ENCODE measurements around the gene TMEM91.
"Not testable (repeated sequence)": the region's sequence is repeated elsewhere in the genome, so short reads cannot be mapped to it uniquely, and the experiment has no call there.

The TMEM91 gene

DNA sequence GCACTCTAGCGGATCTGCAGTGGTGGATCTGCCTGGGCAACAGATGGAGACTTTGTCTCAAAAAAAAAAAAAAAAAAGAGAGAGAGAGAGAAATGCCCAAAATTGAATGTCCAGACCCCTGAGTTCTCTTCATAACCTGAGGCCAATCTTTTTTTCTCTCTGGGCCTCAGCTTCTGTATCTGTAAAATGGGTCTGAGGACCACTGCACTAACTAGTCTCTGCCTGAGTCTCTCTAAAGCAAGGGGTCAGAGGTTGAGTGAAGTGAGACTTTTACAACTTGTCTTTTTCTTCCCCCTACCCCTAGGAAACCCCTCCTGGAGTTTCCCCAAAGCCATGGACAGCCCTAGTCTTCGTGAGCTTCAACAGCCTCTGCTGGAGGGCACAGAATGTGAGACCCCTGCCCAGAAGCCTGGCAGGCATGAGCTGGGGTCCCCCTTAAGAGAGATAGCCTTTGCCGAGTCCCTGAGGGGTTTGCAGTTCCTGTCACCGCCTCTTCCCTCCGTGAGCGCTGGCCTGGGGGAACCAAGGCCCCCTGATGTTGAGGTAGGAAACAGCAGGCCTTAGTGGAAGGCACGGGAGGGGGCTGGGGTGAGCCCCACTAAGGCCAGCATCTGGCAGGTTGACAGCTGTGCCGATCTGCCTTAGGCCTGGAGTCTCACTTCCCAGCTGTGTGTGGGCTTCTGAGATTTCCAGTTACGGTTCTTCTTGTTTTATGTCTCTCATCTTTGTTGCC is 1.8 kb downstream of the TMEM91 start:
- DNase-seq (ENCODE audit: low read depth), result no peak

DNA sequence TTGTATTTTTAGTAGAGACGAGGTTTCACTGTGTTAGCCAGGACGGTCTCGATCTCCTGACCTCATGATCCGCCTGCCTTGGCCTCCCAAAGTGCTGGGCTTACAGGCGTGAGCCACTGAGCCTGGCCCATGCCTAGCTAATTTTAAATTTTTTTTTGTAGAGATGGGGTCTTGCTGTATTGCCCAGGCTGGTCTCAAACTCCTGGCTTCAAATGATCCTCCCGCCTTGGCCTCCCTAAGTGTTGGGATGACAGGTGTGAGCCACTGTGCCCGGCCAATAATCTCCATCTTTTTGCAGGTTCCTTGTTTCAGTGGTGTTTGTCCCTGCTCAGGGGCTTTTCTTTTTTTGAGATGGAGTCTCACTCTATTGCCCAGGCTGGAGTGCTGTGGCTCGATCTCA is 5.2 kb downstream of the TMEM91 start:
- not testable (repeated sequence) for DNase-seq (ENCODE audit: low read depth)

DNA sequence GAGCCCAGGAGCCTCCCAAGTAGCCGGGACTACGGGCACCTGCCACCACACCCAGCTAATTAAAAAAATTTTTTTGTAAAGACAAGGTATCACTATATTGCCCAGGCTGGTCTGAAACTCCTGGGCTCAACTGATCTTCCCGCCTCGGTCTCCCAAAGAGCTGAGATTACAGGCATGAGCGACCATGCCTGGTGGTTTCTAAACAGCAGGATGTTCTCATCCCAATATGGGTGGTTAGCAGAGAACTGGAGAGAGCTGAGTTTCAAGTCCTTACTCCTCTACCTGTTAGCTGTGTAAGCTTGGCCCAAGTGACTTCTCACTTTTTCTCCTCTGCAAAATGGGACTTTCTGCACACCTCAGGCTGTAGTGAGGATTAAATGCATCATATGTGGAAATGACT is 8.0 kb downstream of the TMEM91 start:
- no peak for DNase-seq (ENCODE audit: low read depth)

DNA sequence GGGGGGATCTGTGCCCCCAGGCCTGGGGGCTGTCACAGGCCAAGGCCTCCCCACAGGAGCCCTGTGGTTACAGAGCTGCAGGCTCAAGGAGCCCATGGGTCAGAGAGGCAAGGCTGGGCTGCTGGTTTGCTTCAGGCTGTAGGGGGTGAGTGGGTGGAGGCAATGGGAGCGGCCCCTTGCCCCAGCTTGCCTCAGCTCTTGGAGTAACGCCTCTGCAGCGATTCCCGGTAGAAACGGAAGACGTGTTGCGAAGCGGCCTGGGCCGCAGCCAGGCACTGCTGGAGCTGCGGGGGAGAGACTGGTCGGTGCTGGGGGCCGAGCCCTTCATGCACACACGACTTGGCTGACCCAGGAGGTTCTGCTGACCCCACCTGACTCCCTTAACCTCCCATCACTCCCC is 10.1 kb downstream of the TMEM91 start:
- DNase-seq (ENCODE audit: low read depth), result no peak

DNA sequence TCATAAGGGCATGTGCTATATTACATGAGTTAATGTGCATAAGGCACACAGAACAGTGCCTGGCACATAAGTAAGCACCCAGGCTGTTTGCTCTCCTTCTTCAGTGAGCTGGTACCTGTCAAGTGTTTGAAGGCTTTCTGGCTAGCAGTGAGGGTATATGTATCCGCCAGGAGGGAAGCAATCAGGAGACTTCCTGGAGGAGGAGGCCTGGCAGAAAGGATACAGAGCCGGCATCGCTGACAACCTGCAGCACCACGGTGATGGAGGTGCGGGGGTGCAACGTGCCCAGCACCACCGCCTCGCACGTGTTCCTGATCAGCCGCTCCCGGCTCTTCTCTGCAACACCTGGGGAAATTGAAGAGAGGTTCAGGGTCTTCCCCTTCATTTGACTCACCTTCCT is 15.3 kb downstream of the TMEM91 start:
- DNase-seq (ENCODE audit: low read depth), result no peak

DNA sequence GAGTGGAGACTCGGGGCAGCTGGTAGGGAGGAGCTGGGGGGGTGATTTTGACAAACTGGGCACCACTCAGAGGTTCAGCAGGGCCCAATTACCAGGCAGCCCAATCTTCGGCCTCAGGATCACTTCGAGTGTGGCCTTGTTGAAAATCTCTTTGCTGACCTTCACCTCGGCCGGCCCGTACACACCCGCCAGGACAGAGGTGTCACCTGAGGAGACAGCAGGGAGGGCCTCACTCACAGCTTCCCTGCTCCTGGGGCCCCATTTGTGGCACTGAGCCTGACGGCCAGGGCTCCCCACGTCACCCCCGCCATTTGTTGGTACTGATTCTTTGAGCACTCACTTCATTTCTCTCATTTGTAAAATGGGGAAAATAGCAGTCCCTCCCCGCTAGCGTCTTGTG is 16.4 kb downstream of the TMEM91 start:
- no peak for DNase-seq (ENCODE audit: low read depth)

DNA sequence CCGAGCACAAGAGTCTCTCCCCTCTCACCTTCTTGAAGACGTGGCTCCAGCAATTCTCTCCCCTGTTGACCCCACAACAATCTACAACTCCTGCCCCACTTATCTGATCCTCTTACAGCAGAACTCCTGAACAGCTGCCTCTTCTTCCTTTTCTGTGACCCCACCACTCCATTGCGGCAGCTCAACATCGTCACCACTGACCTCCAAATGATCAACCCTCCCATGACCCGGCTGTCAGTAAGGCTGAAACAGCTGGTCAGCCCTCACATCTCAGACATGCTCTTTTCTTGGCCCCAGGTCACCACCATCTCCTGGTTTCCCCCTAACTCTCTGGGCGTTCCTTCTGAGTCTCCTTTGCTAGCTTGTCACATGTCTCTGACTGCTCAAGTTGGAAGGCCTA is 19.0 kb downstream of the TMEM91 start:
- DNase-seq (ENCODE audit: low read depth), result no peak

DNA sequence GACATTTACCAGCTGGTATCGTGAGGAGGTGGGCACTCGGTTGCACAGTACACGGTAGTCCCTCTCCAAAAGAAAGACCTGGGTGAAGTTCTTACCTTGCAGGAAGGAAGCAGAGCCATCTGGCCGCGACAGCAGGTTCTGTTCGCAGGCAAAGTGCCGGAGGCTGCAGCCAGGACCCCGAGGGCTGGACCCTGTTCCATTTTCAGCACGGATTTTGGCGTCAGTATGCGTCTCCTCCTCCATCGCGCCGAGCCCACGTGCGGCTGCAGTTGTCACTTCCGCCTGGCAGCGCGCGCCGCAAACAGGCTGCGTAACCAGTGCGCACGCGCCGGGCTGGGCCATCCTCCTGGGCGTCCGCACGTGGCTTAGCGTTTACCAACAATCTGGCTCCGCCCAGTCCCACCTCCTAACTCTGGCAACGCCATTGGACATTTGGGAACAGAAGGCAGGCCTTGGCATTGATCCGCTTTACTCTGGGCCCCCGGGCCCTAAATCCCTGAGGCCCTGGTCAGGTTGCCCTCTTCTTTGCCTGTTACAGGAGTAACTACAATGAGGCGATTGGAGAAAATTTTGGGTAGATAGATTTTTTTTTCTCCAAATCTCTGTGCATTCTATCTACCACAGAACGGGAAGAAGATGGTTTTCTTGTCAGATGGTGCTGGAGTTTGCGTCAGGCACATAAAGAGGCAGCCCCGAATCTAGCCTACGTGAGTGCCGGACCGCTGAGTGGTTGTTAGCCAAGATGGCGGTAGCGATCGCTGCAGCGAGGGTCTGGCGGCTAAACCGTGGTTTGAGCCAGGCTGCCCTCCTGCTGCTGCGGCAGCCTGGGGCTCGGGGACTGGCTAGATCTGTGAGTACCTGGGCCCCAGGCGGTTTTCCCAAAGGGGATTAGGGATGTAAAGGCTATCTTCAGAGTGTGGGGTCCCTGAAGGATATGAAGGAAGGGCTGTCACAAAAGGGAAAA is 21.0 kb downstream of the TMEM91 start, which contains the start of the genes BCKDHA and EXOSC5:
BCKDHA (plus strand) TSS at position 733 of the 964 bp plus-strand sequence; CDS start at position 743, 10 bp downstream.
EXOSC5 (minus strand) TSS at position 274 of the 964 bp plus-strand sequence; CDS start at position 243, 31 bp downstream.
- peak; percentile 99 for DNase-seq (ENCODE audit: low read depth)

DNA sequence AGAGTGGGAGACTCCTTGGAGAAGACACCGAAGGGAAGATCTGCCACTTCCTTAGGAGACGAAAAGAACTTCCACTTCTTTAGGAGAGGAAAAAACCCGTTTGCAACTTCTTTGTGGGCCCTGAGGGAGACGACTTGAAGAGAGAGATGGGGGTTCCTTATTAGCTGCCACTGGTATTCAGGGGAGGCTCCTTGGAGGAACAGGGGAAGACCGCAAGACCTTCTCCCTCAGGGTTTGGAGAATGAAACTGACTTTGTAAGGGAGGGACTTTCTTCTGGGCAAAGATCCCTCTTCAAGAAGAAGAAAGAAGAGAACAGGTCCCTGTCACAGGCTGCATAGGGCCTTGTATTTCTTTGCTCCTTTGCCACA is 21.7 kb downstream of the TMEM91 start:
- no peak for DNase-seq (ENCODE audit: low read depth)

DNA sequence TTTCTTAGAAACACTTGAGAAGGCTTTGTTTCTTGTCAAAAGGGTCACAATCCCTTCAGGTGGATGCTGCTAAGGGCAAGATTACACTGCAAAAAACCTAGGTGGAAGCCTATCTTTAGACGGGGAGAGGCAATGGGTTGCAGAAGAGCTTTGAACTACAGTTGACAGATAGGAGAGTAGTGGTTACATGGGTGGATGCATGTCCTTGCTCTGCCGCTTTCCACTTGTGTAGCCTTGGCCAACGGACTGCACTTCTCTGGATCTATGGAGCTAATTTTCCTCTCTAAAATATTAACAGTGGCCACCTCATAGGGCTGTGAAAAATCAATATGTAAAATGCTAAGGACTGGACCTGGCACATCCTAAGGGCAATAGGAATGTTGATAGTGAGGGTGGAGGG is 22.3 kb downstream of the TMEM91 start:
- DNase-seq (ENCODE audit: low read depth), result no peak

DNA sequence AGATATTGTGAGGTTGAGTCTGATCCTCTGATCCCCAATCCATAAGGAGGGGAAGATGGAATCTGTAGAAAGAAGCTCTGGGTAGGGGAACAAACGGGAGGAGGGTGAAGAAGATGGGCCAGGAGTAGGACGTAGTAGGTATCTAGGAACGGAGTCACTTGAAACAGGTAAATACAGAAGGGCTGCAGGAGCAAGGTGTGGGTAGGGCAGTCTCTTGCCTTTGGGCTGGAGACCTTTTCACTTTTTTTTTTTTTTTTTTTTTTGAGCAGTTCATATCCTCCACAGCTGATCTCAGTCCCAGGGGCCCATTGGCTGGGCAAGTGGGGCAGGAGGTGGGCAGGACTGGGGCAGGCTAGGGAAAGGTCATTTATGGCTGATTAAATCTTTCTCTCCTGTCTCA is 22.8 kb downstream of the TMEM91 start:
- DNase-seq (ENCODE audit: low read depth), result no peak

DNA sequence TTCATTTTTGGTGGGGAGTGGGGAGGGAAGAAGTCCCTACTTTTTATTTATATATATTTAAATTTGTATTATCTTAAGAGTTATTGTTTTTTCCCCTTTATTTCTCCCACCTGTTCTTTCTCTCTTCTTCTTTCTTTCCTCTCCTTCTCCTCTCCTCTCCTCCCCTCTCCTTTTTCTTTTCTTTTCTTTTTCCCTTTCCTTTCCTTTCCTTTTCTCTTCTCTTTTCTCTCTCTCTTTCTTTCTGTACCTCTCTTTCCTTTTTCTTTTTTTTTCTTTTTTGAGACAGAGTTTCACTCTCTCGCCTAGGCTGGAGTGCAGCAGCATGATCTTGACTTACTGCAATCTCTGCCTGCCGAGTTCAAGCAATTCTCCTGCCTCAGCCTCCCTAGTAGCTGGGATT is 23.2 kb downstream of the TMEM91 start:
- no peak for DNase-seq (ENCODE audit: low read depth)

DNA sequence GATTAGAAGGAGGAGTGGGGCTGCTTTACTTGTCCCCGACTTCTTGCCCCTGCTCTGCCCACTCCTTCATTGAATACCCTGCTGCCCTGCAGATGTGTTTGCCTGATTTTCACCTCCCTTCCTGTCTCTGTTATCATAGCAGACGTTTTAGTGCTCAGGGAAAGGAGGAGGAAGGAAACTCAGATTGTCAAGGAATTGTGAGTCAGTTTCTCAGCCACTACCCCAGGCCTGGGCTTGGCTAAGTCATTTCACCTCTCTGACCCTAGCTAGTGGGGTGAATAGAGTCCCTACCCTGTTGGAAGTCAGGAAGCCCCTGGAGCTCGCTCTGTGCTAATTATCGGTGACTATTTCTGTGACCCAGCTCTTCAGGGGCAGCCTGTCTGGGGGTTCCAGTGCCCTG is 25.1 kb downstream of the TMEM91 start:
- no peak for DNase-seq (ENCODE audit: low read depth)

DNA sequence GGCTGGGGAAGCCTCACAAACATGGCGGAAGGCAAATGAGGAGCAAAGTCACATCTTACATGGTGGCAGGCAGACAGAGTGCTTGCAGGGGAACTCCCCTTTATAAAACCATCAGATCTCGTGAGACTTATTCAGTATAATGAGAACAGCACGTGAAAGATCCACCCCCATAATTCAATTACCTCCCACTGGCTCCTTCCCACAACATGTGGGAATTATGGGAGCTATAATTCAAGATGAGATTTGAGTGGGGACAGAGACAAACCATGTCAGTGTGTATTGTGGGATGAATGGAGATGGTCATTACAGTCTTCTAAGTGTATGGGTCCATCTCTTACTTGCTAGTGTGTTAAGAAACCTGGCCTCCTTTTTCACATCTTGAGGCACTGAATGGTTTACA is 25.7 kb downstream of the TMEM91 start:
- no peak for DNase-seq (ENCODE audit: low read depth)

DNA sequence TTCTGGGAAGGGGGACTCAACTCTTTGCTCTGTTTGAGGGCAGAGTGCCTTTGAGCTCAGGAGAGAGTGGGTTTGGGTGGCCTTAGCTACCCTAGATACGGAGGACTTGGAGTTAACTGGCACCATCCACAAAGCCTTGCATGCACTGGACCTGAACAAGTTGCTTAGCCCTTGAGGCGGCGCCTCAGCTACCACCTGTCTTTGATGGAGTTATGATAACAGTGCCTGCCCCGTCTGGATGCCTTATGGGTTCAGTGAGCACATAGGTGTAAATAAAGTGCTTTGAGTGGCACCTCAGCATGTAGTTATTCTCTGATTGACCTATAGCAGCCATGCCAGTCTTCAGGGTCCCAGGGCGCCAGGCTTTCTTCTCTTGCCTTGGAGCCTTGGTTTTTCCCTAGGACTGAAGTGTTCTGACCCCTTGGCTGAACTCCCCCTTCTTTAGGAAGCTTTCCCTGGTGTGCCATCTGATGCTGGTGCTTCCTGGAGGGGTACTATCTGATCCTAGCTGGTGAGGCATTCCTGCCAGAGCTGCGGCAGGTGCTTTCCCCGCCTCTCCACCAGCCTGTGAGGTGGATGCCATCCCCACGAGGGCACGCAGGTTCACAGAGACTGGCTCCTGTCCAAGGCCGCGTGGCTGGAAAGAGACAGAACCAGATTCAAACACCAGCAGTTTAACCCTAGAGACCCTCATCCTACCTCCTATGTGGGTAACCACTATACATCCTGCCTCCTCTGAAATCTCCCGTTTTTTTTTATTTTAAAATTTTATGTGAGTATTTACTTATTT is 27.0 kb downstream of the TMEM91 start:
- no peak for DNase-seq (ENCODE audit: low read depth)

DNA sequence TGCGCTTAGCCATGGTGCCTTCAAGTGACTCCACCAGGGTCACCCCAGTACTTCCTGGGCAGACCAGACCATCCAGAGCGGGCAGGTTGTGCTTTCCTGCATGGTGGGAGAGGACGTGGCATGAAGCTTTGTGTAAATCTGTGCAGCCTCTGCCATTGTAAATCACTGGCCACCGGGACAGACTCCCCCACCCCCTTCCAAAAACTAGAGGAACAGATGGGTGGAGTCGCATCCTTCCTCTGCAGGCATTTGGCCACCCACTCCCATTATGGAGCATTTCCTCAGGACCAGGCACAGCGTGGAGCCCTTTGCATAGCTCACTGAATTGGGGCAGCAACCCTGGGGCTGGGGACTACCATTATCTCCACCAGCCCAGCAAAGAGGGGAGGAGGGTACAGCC is 29.4 kb downstream of the TMEM91 start:
- no peak for DNase-seq (ENCODE audit: low read depth)

DNA sequence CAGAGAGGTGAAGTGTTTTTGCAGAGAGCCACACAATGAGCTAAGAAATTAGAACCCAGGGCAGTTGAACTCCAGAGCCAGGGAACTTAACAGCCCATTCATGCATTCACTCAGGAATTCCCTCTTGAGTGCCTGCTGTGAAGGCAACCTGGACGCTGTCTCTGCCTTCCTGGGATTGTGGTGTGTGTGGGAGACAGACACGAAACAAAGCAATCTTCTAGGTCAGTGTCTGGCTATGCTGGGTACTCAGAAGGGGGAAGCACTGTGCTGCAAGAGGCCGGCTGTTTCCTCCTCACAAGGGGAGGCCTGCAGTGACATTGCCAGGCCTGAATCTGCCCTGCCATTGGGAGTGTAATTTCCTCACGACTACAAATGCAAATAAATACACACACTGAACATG is 30.9 kb downstream of the TMEM91 start:
- peak; percentile 95 for DNase-seq (ENCODE audit: low read depth)

DNA sequence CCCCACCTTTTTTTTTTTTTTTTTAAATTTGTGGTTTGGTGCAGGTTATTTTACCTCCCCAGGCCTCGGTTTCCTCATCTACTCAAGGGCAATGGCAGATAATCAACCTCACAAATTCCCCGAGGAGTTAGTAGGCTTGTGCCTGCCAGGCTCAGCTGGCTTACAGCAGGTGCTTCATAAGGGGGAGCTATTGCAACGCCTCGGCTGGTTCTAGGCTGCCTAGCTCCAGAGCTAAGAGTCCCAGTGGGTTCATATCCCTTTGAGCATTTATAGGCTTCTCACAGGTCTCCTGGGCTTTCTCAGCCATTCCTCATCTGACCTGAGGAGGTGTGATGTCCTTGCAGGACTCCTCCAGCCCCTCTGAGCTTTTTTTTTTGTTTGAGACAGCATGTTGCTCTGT is 31.9 kb downstream of the TMEM91 start:
- peak; percentile 19 for DNase-seq (ENCODE audit: low read depth)

DNA sequence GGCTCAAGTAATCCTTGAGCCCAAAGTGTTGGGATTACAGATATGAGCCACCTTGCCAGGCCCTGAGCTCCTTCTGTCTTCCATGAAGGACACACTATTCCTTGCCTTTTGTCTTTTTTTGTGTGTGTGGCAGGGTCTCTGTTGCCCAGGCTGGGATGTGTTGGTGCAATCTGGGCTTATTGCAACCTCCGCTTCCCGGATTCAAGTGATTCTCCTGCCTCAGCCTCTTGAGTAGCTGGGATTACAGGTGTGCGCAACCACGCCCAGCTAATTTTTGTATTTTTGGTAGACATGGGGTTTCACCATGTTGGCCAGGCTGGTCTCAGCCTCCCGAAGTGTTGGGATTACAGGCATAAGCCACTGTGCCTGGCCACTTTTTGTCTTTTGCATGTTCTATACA is 32.5 kb downstream of the TMEM91 start:
- not testable (repeated sequence) for DNase-seq (ENCODE audit: low read depth)

DNA sequence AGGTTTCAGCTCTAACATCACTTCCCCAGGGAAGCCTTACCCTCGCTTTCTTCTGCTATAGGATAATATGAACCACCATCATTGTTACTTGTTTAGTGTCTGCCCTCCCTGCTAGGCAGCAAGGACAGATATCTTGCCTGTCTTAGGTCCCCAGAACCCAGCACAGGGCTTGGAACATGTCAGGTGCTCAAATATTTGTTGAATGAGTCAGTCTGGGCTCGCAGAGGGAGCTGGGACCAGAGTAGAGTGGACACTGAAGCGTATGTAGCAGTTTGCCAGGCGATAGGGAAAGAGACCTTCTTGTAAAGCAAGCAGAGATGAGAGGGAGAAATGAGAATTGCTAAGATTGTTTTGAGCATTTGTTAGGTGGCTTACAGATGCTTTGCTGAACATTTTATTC is 33.0 kb downstream of the TMEM91 start:
- DNase-seq (ENCODE audit: low read depth), result peak; percentile 59

DNA sequence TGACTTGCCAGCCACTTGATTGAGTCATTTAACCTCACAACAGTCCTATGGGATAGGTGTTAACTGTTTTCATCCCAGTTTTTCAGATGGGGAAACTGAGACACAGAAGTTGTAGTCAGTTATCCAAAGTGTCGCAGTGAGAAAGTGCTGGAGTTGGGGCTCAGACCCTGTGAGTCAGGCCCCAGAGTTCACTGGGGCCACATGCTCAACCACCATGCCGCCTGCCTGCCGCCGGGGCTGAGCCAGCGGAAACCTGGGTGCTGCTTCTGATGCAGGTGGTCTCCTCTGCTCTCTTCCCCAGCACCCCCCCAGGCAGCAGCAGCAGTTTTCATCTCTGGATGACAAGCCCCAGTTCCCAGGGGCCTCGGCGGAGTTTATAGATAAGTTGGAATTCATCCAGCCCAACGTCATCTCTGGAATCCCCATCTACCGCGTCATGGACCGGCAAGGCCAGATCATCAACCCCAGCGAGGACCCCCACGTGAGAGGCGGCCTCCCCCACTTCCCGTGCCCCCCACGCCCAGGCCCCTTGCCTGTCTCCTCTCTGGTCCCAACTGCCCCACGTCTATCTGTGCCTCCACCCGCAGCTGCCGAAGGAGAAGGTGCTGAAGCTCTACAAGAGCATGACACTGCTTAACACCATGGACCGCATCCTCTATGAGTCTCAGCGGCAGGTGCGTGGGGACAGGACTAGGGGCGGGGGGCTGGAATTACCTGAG is 34.2 kb downstream of the TMEM91 start:
- DNase-seq (ENCODE audit: low read depth), result no peak

Data from amniotic epithelial cell (primary cell).